A549 (cell line): ENCODE measurements around the gene VOPP1. TPM values are rescaled to one million over a fixed set of nuclear protein-coding genes. Genes with fewer than 3 reads are reported as not detected.

Experiments used
- ATAC-seq, 2 experiments: fragments of 200-7000 bp in 1 of 2; fragments of >200 bp in 1 of 2; cut with Nextera tagmentation in 1 of 2; cut with Tn5 transposase in 1 of 2; 3 replicates each; pipeline versions ENCODE4 v1.8.0 to v1.9.1; 2018 to 2020; ENCODE audit warnings: mild to moderate bottlenecking in 1 of 2, moderate library complexity in 1 of 2
- CTCF ChIA-PET: fragments of 300-600 bp; sonication (Branson Sonifier 250); formaldehyde crosslinking; extraction: SDS; loops from one replicate; lab custom pipeline; 2021; ENCODE audit warnings: antibody characterized with exemption, inconsistent platforms; lab: Yijun Ruan, JAX
- POLR2A ChIA-PET: fragments of 350-600 bp; formaldehyde crosslinking; extraction: SDS; loops from one replicate; lab custom pipeline; 2021; ENCODE audit warnings: antibody characterized with exemption, inconsistent platforms; lab: Yijun Ruan, JAX
- DNase-seq, 2 experiments: peaks; one replicate each; pipeline versions ENCODE4 v3.0.0 to v3.0.0-alpha.2; 2011 to 2016; ENCODE audit warnings: low read depth in 1 of 2, low spot score in 1 of 2
- FAIRE-seq: peaks from 2 replicates; lab custom pipeline; 2011; peaks lifted over from hg19 to GRCh38; lab: Jason Lieb, UNC
- H3K27ac ChIP-seq, 2 experiments: fragments of >200 bp; sonication (Bioruptor Twin); formaldehyde crosslinking; 3 replicates each; pipeline ENCODE4 v1.5.1; 2016 to 2017
- H3K4me1 ChIP-seq: fragments of >200 bp; sonication (Bioruptor Twin); formaldehyde crosslinking; 3 replicates; pipeline ENCODE4 v1.6.1; 2016
- H3K4me2 ChIP-seq: fragments of >200 bp; sonication (Bioruptor Twin); formaldehyde crosslinking; 3 replicates; pipeline ENCODE4 v1.6.1; 2016
- H3K4me3 ChIP-seq: fragments of >200 bp; sonication (Bioruptor Twin); formaldehyde crosslinking; 3 replicates; pipeline ENCODE4 v1.5.1; 2016
- H3K9me3 ChIP-seq: fragments of >200 bp; sonication (Bioruptor Twin); formaldehyde crosslinking; 3 replicates; pipeline ENCODE4 v1.6.1; 2016
- CEBPB ChIP-seq, 2 experiments: fragments of >200 bp in 1 of 2; sonication (Bioruptor Twin) in 1 of 2; formaldehyde crosslinking in 1 of 2; IDR thresholded peaks; 2 replicates each; pipeline ENCODE4 v1.6.1; 2012 to 2016
- CHD2 ChIP-seq: fragments of 150-350 bp; IDR thresholded peaks from 2 replicates; pipeline ENCODE4 v1.6.1; 2014; ENCODE audit warnings: low read length; ENCODE audit not compliant: partially characterized antibody
- EHF ChIP-seq: fragments of 250-450 bp; sonication (Bioruptor Pico); IDR thresholded peaks from 2 replicates; pipeline ENCODE4 v1.5.0; 2020; ENCODE audit warnings: mild to moderate bottlenecking
- EHMT2 ChIP-seq: fragments of 200-600 bp; sonication (generic); IDR thresholded peaks from 2 replicates; pipeline ENCODE4 v1.6.1; 2016; ENCODE audit warnings: antibody characterized with exemption, low read depth, mild to moderate bottlenecking, moderate library complexity
- HDAC2 ChIP-seq: fragments of 200-600 bp; sonication (generic); IDR thresholded peaks from 2 replicates; pipeline ENCODE4 v1.6.1; 2016
- HEYL ChIP-seq: fragments of 250-450 bp; sonication (Bioruptor Pico); IDR thresholded peaks from 2 replicates; pipeline ENCODE4 v1.8.0; 2021; ENCODE audit warnings: mild to moderate bottlenecking, moderate library complexity
- HOXB13 ChIP-seq: fragments of 250-450 bp; sonication (Bioruptor Pico); IDR thresholded peaks from 2 replicates; pipeline ENCODE4 v1.5.0; 2020; ENCODE audit warnings: low read depth, mild to moderate bottlenecking, moderate library complexity
- HOXB5 ChIP-seq: fragments of 250-450 bp; sonication (Bioruptor Pico); IDR thresholded peaks from 2 replicates; pipeline ENCODE4 v1.5.0; 2020; ENCODE audit warnings: mild to moderate bottlenecking, moderate library complexity
- JUNB ChIP-seq: fragments of >200 bp; sonication (Bioruptor Twin); formaldehyde crosslinking; IDR thresholded peaks from 2 replicates; pipeline ENCODE4 v1.6.1; 2016
- KDM1A ChIP-seq: fragments of 200-600 bp; sonication (generic); IDR thresholded peaks from 2 replicates; pipeline ENCODE4 v1.6.1; 2016; ENCODE audit warnings: low read depth, mild to moderate bottlenecking
- KDM5A ChIP-seq: fragments of 200-600 bp; sonication (generic); IDR thresholded peaks from 2 replicates; pipeline ENCODE4 v1.6.1; 2016; ENCODE audit warnings: antibody characterized with exemption, mild to moderate bottlenecking
- MAZ ChIP-seq: fragments of 150-350 bp; IDR thresholded peaks from 2 replicates; pipeline ENCODE4 v1.6.1; 2014; ENCODE audit warnings: antibody characterized with exemption, low read depth, low read length, borderline replicate concordance
- MYC ChIP-seq: IDR thresholded peaks from 2 replicates; pipeline ENCODE4 v1.6.1; 2012; ENCODE audit warnings: mild to moderate bottlenecking, inconsistent platforms, low read length, improper control_type of control experiment, borderline replicate concordance
- NFE2L2 ChIP-seq: fragments of 150-350 bp; conservative IDR thresholded peaks from 2 replicates; pipeline ENCODE4 v1.6.1; 2014; ENCODE audit warnings: low read length
- NPAS2 ChIP-seq: fragments of 250-450 bp; sonication (Bioruptor Pico); IDR thresholded peaks from 2 replicates; pipeline ENCODE4 v1.8.0; 2022; ENCODE audit warnings: mild to moderate bottlenecking, moderate library complexity, borderline replicate concordance
- NR3C1 ChIP-seq: fragments of >200 bp; sonication (Bioruptor Twin); formaldehyde crosslinking; IDR thresholded peaks from 3 replicates; pipeline ENCODE4 v1.6.1; 2017
- POLR2AphosphoS2 ChIP-seq: conservative IDR thresholded peaks from 2 replicates; pipeline ENCODE4 v1.6.1; 2012; ENCODE audit warnings: low read length, improper control_type of control experiment, inconsistent platforms
- RARB ChIP-seq: fragments of 250-450 bp; sonication (Bioruptor Pico); IDR thresholded peaks from 2 replicates; pipeline ENCODE4 v1.8.0; 2021; ENCODE audit warnings: mild to moderate bottlenecking, moderate library complexity
- RCOR1 ChIP-seq: fragments of 150-350 bp; IDR thresholded peaks from 2 replicates; pipeline ENCODE4 v1.6.1; 2014; ENCODE audit warnings: antibody characterized with exemption, low read length, low read depth
- SREBF2 ChIP-seq: fragments of 450-650 bp; IDR thresholded peaks from 2 replicates; pipeline ENCODE4 v1.6.1; 2014; ENCODE audit warnings: mild to moderate bottlenecking, moderate library complexity
- TFCP2L1 ChIP-seq: fragments of 250-450 bp; sonication (Bioruptor Pico); IDR thresholded peaks from 2 replicates; pipeline ENCODE4 v1.5.0; 2021; ENCODE audit warnings: mild to moderate bottlenecking
- ZFP36 ChIP-seq: fragments of 450-650 bp; IDR thresholded peaks from 2 replicates; pipeline ENCODE4 v1.6.1; 2014; ENCODE audit warnings: borderline replicate concordance; ENCODE audit not compliant: partially characterized antibody
- WGBS: methylation state at CpG from one replicate; pipeline ENCODE4 v1.1.6; 2017; ENCODE audit errors: missing lambda C conversion rate; 5-methylcytosine and 5-hydroxymethylcytosine counted together
- polyA plus RNA-seq, 4 experiments: library from polyadenylated mRNA; depleted of rRNA in 3 of 4; stranded (reverse); fragments of >200 nt; fragmentation: RNase III in 1 of 4; extraction: RNeasy Plus Mini Kit Qiagen cat#74134 plus additional on column Dnase treatment in 1 of 4; gene quantifications; 2 replicates in 3 of 4; 3 replicates in 1 of 4; pipeline ENCODE4 v1.2.3, GENCODE V29; 2011 to 2017
- TF ChIP-seq, protein P1 (sequence below): IDR thresholded peaks from 2 replicates; pipeline ENCODE4 v1.6.1; 2012; ENCODE audit warnings: low read depth, borderline replicate concordance
- TF ChIP-seq, protein P2 (sequence below): fragments of >200 bp; sonication (Bioruptor Twin); formaldehyde crosslinking; IDR thresholded peaks from 3 replicates; pipeline ENCODE4 v1.6.1; 2016
- TF ChIP-seq, protein P3 (sequence below): fragments of 250-450 bp; sonication (Bioruptor Pico); IDR thresholded peaks from 2 replicates; pipeline ENCODE4 v1.5.0; 2020; ENCODE audit warnings: low read depth, mild to moderate bottlenecking, moderate library complexity
- TF ChIP-seq, protein P4 (sequence below): fragments of 200-600 bp; sonication (generic); IDR thresholded peaks from 2 replicates; pipeline ENCODE4 v1.6.1; 2016; ENCODE audit warnings: antibody characterized with exemption, mild to moderate bottlenecking, moderate library complexity
- TF ChIP-seq, protein P5 (sequence below): fragments of 150-350 bp; IDR thresholded peaks from 2 replicates; pipeline ENCODE4 v1.6.1; 2014; ENCODE audit warnings: low read depth, mild to moderate bottlenecking, low read length
- TF ChIP-seq, protein P6 (sequence below): IDR thresholded peaks from 2 replicates; pipeline ENCODE4 v1.6.1; 2012
- TF ChIP-seq, protein P7 (sequence below): fragments of >200 bp; sonication (Bioruptor Twin); formaldehyde crosslinking; IDR thresholded peaks from 2 replicates; pipeline ENCODE4 v1.6.1; 2016

VOPP1 gene
- polyA plus RNA-seq, 2 of the 4 experiments (the other 2 are of a cell fraction), result 68.1 to 73.4 TPM

DNA sequence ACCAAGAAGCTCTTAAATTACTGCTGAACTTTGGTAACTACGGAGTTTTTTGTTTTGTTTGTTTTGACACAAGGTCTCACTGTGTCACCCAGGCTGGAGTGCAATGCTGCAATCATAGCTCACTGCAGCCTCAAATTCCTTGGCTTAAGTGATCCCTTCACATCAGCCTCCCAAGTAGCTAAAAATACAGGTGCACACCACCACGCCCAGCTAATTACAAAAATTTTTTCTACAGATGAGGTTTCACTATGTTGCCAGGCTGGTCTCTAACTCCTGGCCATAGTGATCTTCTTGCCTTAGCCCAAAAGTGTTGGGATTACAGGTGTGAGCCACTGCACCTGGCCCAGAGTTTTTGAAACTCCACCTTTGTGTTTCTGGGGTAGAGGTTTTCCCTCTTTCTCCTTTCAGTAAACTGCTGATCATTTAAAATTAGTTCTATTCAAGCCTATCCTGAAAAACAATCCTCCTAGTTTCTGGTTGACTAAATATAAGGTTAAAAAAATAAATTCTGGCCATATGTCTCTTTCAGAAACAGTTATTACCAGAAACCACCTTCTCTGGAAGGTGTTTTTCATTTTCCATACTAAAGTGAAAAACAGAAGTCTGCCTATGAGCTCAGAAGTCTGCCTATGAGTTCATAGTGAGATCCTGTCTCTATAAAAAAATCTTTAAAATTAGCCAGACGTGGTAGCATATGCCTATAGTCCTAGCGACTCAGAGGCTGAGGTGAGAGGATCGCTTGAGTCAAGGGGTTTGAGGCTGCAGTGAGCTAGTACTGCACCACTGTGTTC is 63.9 kb downstream of the VOPP1 start:
- DNase-seq, result no peak
- TF ChIP-seq NPAS2 (CRISPR knock-in tag) (no peak), EHF (CRISPR knock-in tag) (no peak), KDM1A (no peak), MAZ (no peak), HOXB13 (CRISPR knock-in tag) (no peak), RCOR1 (no peak), NFE2L2 (no peak), CHD2 (no peak), CEBPB (IDR thresholded peaks at IDR 0.05) (no peak), KDM5A (no peak), TFCP2L1 (no peak), ZFP36 (no peak), JUNB (no peak)
- TF ChIP-seq, protein P1, sequence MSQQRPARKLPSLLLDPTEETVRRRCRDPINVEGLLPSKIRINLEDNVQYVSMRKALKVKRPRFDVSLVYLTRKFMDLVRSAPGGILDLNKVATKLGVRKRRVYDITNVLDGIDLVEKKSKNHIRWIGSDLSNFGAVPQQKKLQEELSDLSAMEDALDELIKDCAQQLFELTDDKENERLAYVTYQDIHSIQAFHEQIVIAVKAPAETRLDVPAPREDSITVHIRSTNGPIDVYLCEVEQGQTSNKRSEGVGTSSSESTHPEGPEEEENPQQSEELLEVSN, result no peak
- TF ChIP-seq, protein P2, sequence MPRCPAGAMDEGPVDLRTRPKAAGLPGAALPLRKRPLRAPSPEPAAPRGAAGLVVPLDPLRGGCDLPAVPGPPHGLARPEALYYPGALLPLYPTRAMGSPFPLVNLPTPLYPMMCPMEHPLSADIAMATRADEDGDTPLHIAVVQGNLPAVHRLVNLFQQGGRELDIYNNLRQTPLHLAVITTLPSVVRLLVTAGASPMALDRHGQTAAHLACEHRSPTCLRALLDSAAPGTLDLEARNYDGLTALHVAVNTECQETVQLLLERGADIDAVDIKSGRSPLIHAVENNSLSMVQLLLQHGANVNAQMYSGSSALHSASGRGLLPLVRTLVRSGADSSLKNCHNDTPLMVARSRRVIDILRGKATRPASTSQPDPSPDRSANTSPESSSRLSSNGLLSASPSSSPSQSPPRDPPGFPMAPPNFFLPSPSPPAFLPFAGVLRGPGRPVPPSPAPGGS, result no peak
- TF ChIP-seq, protein P3, sequence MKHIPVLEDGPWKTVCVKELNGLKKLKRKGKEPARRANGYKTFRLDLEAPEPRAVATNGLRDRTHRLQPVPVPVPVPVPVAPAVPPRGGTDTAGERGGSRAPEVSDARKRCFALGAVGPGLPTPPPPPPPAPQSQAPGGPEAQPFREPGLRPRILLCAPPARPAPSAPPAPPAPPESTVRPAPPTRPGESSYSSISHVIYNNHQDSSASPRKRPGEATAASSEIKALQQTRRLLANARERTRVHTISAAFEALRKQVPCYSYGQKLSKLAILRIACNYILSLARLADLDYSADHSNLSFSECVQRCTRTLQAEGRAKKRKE (CRISPR knock-in tag), result no peak
- TF ChIP-seq, protein P4, sequence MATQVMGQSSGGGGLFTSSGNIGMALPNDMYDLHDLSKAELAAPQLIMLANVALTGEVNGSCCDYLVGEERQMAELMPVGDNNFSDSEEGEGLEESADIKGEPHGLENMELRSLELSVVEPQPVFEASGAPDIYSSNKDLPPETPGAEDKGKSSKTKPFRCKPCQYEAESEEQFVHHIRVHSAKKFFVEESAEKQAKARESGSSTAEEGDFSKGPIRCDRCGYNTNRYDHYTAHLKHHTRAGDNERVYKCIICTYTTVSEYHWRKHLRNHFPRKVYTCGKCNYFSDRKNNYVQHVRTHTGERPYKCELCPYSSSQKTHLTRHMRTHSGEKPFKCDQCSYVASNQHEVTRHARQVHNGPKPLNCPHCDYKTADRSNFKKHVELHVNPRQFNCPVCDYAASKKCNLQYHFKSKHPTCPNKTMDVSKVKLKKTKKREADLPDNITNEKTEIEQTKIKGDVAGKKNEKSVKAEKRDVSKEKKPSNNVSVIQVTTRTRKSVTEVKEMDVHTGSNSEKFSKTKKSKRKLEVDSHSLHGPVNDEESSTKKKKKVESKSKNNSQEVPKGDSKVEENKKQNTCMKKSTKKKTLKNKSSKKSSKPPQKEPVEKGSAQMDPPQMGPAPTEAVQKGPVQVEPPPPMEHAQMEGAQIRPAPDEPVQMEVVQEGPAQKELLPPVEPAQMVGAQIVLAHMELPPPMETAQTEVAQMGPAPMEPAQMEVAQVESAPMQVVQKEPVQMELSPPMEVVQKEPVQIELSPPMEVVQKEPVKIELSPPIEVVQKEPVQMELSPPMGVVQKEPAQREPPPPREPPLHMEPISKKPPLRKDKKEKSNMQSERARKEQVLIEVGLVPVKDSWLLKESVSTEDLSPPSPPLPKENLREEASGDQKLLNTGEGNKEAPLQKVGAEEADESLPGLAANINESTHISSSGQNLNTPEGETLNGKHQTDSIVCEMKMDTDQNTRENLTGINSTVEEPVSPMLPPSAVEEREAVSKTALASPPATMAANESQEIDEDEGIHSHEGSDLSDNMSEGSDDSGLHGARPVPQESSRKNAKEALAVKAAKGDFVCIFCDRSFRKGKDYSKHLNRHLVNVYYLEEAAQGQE, result no peak
- TF ChIP-seq, protein P5, sequence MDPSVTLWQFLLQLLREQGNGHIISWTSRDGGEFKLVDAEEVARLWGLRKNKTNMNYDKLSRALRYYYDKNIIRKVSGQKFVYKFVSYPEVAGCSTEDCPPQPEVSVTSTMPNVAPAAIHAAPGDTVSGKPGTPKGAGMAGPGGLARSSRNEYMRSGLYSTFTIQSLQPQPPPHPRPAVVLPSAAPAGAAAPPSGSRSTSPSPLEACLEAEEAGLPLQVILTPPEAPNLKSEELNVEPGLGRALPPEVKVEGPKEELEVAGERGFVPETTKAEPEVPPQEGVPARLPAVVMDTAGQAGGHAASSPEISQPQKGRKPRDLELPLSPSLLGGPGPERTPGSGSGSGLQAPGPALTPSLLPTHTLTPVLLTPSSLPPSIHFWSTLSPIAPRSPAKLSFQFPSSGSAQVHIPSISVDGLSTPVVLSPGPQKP, result no peak
- no peak for ATAC-seq
- Histone ChIP-seq H3K4me2 (no peak overlapping the region), H3K9me3 (no peaks in the 10 kb centered on the region), H3K27ac (no peak overlapping the region), H3K4me1 (peaks cover 7% of the 10 kb centered on the region; the same call in 2 of the 3 replicates), H3K4me3 (no peak overlapping the region)
- ChIA-PET POLR2A (no interaction called here), CTCF (interaction anchor here (0.7 to 0.9 kb wide), 2 partner anchors 253 to 496 kb away, joined by 3 read pairs; no protein-coding TSS in a partner anchor)
- WGBS, result 87% methylated on average over 5 of the region's 5 CpGs
- no peak for FAIRE-seq

DNA sequence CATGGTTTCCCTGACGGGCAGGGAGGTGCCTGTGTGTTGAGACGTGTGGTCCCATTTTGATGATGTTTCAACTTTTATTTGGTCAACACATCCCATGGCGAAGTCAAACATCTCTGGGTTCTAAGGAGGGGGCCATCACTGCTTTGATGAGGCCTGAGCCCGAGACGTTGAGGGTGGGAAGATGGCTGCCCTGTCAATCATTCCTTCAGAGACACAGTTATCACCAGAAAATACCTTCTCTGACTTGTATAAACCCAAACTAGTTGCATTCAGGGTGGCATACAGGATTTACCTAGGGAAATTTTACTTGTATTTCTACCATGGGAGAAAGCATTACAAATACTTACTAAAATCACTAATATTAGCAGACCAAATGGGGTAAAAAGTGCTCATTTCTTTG is 64.6 kb downstream of the VOPP1 start:
- FAIRE-seq, result no peak
- no peak for DNase-seq
- WGBS, result 95% methylated on average over 5 of the region's 5 CpGs
- no peak overlapping the region for H3K27ac ChIP-seq
- peaks cover 7% of the 10 kb centered on the region; the same call in 2 of the 3 replicates for H3K4me1 ChIP-seq
- no peak for ATAC-seq
- no peak overlapping the region for H3K4me3 ChIP-seq
- H3K9me3 ChIP-seq, result no peaks in the 10 kb centered on the region
- POLR2A ChIA-PET, result no interaction called here
- CTCF ChIA-PET, result no interaction called here
- no peak overlapping the region for H3K4me2 ChIP-seq
- TF ChIP-seq RARB (CRISPR knock-in tag) (no peak), HOXB5 (CRISPR knock-in tag) (no peak), ZFP36 (no peak), JUNB (no peak), POLR2AphosphoS2 (no peak), HDAC2 (no peak), EHF (CRISPR knock-in tag) (no peak), CHD2 (no peak), NFE2L2 (no peak), HEYL (CRISPR knock-in tag) (no peak), SREBF2 (no peak), NR3C1 (no peak), MYC (no peak), EHMT2 (no peak)
- TF ChIP-seq, protein P6, sequence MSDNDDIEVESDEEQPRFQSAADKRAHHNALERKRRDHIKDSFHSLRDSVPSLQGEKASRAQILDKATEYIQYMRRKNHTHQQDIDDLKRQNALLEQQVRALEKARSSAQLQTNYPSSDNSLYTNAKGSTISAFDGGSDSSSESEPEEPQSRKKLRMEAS, result no peak
- TF ChIP-seq, protein P7, sequence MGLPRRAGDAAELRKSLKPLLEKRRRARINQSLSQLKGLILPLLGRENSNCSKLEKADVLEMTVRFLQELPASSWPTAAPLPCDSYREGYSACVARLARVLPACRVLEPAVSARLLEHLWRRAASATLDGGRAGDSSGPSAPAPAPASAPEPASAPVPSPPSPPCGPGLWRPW, result no peak
